NT2/D1 (cell line): ENCODE data around the gene UBE2U.

Experiments
- SUZ12 ChIP-seq: IDR thresholded peaks from 2 replicates; pipeline ENCODE4 v1.6.1; 2011; ENCODE audit not compliant: insufficient read length, insufficient read depth; ENCODE audit errors: extremely low read depth
- YY1 ChIP-seq: IDR thresholded peaks from 2 replicates; pipeline ENCODE4 v1.6.1; 2011; ENCODE audit not compliant: insufficient read length, insufficient read depth

GRCh38 chr1:64163431-64163830, 40.0 kb upstream of the UBE2U start:
- TF ChIP-seq YY1: no peak
- TF ChIP-seq SUZ12: no peak
